Neural cell (in vitro differentiated cells): Measurements from ENCODE around the gene GTPBP1.

Source experiments
- CTCF ChIP-seq: fragments of 450-650 bp; IDR thresholded peaks from 2 replicates; pipeline ENCODE4 v1.5.1; 2014; ENCODE audit warnings: antibody characterized with exemption, mild to moderate bottlenecking, moderate library complexity; ENCODE audit not compliant: poor library complexity, severe bottlenecking
- EZH2 ChIP-seq: fragments of 200-600, 300-800 bp; shearing (Covaris generic), sonication (generic); IDR thresholded peaks from 2 replicates; pipeline ENCODE4 v1.6.1; 2014; ENCODE audit warnings: antibody characterized with exemption, low read length, borderline replicate concordance, mild to moderate bottlenecking; ENCODE audit not compliant: insufficient read depth, poor library complexity, severe bottlenecking
- POLR2AphosphoS5 ChIP-seq: IDR thresholded peaks from 2 replicates; pipeline ENCODE4 v1.6.1; 2012
- RAD21 ChIP-seq: fragments of 450-650 bp; conservative IDR thresholded peaks from 2 replicates; pipeline ENCODE4 v1.6.1; 2014; ENCODE audit warnings: antibody characterized with exemption, mild to moderate bottlenecking, moderate library complexity
- REST ChIP-seq: IDR thresholded peaks from 2 replicates; pipeline ENCODE4 v1.6.1; 2012; ENCODE audit warnings: borderline replicate concordance
- TAF1 ChIP-seq: IDR thresholded peaks from 2 replicates; pipeline ENCODE4 v1.6.1; 2012; ENCODE audit warnings: low read depth

GRCh38 chr22:38734421-38735100, 28.8 kb downstream of the GTPBP1 start:
- TF ChIP-seq POLR2AphosphoS5 (no peak), CTCF (no peak), RAD21 (no peak), REST (no peak), EZH2 (no peak), TAF1 (no peak)
